Astrocyte of the cerebellum (primary cell): Measurements from ENCODE around the gene NR2C2AP.

Experiments
- DNase-seq: peaks from one replicate; pipeline ENCODE4 v3.0.0-alpha.2; 2011; ENCODE audit warnings: low read depth
- H3K4me3 ChIP-seq: 2 replicates; pipeline ENCODE4 v1.5.1; 2011; ENCODE audit warnings: mild to moderate bottlenecking, low read depth, low read length, moderate library complexity
- CTCF ChIP-seq: IDR thresholded peaks from 2 replicates; pipeline ENCODE4 v1.5.1; 2012; ENCODE audit warnings: low read length, low read depth, moderate library complexity, mild to moderate bottlenecking; ENCODE audit errors: missing control alignments
- in situ Hi-C: cut with HindIII; loops from 2 replicates; pipeline ENCODE4 v1.10.0; 2017; ENCODE audit warnings: low sequenced_read_pairs

Gene NR2C2AP

GRCh38 chr19:19171821-19172532 lies 31.2 kb downstream of the NR2C2AP start:
- in situ Hi-C loops = no loop called here
- no peak for DNase-seq
- no peak overlapping the region for H3K4me3 ChIP-seq
- no peak for TF ChIP-seq CTCF

GRCh38 chr19:19170873-19171672 lies 32.1 kb downstream of the NR2C2AP start:
- no peak for TF ChIP-seq CTCF
- DNase-seq = no peak
- in situ Hi-C loops = no loop called here

GRCh38 chr19:19170053-19170872 lies 33.0 kb downstream of the NR2C2AP start, which contains the start of gene MEF2B:
Gene MEF2B (minus strand): TSS chr19:19170263. CDS start chr19:19150735, 19,528 bp downstream.
- no peak for DNase-seq
- H3K4me3 ChIP-seq = no peak within 1 kb of the TSS
- no peak for TF ChIP-seq CTCF
- in situ Hi-C loops = no loop called here

More at GRCh38 chr19:19170873-19171672, 32.1 kb downstream of the NR2C2AP start:
- no peak overlapping the region for H3K4me3 ChIP-seq

GRCh38 chr19:19169236-19170052 lies 33.8 kb downstream of the NR2C2AP start:
- H3K4me3 ChIP-seq = no peak overlapping the region
- DNase-seq = no peak
- in situ Hi-C loops = no loop called here
- no peak for TF ChIP-seq CTCF

- in situ Hi-C loops = no loop called here
- no peak for DNase-seq
- no peak for TF ChIP-seq CTCF
- no peak overlapping the region for H3K4me3 ChIP-seq
These were observed 35.6 kb downstream of the NR2C2AP start for GRCh38 chr19:19167612-19168011.
